Gastrocnemius medialis (tissue), 4 donors: ENCODE measurements around the gene OSBP2. TPM values are rescaled to one million over a fixed set of nuclear protein-coding genes. Genes with fewer than 3 reads are reported as not detected.
A peak's percentile ranks its signal among the peaks of the same experiment; 100 is the strongest.

Experiments
- ATAC-seq, 2 donors: fragments of 150-250 bp; one replicate each; pipeline ENCODE4 v1.9.1; 2016
- DNase-seq, 2 donors: peaks; one replicate each; pipeline ENCODE4 v3.0.0-alpha.2; 2019
- H3K27ac ChIP-seq, 4 donors: fragments of 200-600 bp; sonication (generic); 1 replicate in 1 of 4; 2 replicates in 3 of 4; pipeline ENCODE4 v1.5.1; 2016 to 2018; ENCODE audit warnings: mild to moderate bottlenecking in 2 of 4, moderate library complexity in 1 of 4
- H3K27me3 ChIP-seq, 3 donors: fragments of 200-600 bp; sonication (generic) in 2 of 3; 1 replicate in 1 of 3; 2 replicates in 2 of 3; pipeline versions ENCODE4 v1.5.1 to v1.6.0; 2016 to 2019; ENCODE audit warnings: mild to moderate bottlenecking in 1 of 3, moderate library complexity in 1 of 3
- H3K36me3 ChIP-seq, 2 donors: fragments of 200-600 bp; sonication (generic) in 1 of 2; one replicate each; pipeline ENCODE4 v1.5.1; 2017 to 2018
- H3K4me1 ChIP-seq, 2 donors: fragments of 200-600 bp; sonication (generic) in 1 of 2; one replicate each; pipeline ENCODE4 v1.5.1; 2016 to 2017; ENCODE audit warnings: mild to moderate bottlenecking in 2 of 2
- H3K4me3 ChIP-seq, 4 donors: fragments of 200-600 bp; sonication (generic) in 3 of 4; 1 replicate in 1 of 4; 2 replicates in 3 of 4; pipeline ENCODE4 v1.5.1; 2016 to 2019; ENCODE audit warnings: mild to moderate bottlenecking in 2 of 4
- H3K9me3 ChIP-seq, 3 donors: fragments of 200-600 bp; sonication (generic) in 2 of 3; 1 replicate in 1 of 3; 2 replicates in 2 of 3; pipeline ENCODE4 v1.5.1; 2016 to 2019
- POLR2A ChIP-seq, 2 donors: fragments of 450-650 bp; IDR thresholded peaks; one replicate each; pipeline ENCODE4 v1.6.1; 2017; ENCODE audit warnings: antibody characterized with exemption in 2 of 2, mild to moderate bottlenecking in 2 of 2, moderate library complexity in 2 of 2
- in situ Hi-C, 4 donors: fragments of 200-750 bp; cut with MboI; loops; one replicate each; pipeline versions ENCODE4 v1.15.0 to v1.8.0; 2017; ENCODE audit warnings: low sequenced_read_pairs in 4 of 4
- intact Hi-C: fragments of 100-400 bp; cut with DNase I; formaldehyde crosslinking; loops from one replicate; pipeline ENCODE4 v1.15.1; 2023; ENCODE audit warnings: low total_unique reads
- total RNA-seq, 4 donors: library from RNA; depleted of rRNA; stranded (reverse); fragments of >200 nt; gene quantifications; one replicate each; pipeline versions ENCODE4 v1.1.0 to v1.2.3, GENCODE V29; 2016
- TF ChIP-seq, protein P1 (sequence below), 5 experiments: fragments of 450-650 bp in 3 of 5; fragments of 200-600 bp in 2 of 5; sonication (generic) in 2 of 5; IDR thresholded peaks in 4 of 5; conservative IDR thresholded peaks in 1 of 5; 1 replicate in 4 of 5; 2 replicates in 1 of 5; pipeline ENCODE4 v1.5.1; 2016 to 2019; ENCODE audit warnings: antibody characterized with exemption in 5 of 5, mild to moderate bottlenecking in 3 of 5, moderate library complexity in 3 of 5

OSBP2 gene
- total RNA-seq, 4 donors from 2014 or later, result 2.8 to 4.3 (median 3.0) TPM

DNA sequence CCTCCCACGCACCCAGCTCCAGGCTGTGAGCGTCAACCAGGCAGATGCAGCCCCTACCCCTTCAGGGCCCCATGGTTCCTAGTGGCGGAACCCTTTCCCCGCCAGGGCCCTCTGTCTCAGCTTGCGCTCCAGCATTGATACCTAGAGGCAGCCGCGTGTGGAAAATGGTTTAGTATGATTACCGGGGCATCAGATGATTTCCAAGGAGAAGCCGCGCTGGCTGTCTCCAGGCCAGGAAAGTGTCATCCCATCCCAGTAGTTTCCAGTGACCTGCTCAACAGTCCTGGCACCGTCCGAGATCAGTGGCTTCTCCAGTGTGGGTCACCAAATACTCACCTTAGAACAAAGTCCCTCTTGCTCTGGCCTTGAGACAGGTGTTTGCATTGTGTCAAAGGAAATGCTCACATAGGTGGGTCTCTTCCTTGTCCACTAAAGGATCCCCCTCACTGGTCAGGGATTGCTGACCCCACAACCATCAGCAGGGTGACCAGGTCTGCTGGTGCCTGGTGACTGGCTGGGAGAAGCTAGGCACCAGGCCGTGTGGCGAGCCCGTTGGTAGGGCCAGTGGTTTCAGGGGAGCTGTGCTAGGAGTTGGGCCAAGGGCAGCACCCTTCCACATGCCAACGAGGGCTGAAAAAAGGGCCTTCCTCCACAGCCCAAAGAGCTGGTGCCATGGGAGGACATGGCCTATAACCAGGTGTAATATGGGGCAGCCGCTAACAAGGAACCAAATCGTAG is 164.5 kb downstream of the OSBP2 start:
- ATAC-seq, result peak in 1 of 2 donors; percentile 36
- H3K27me3 ChIP-seq, result no peaks in the 10 kb centered on the region
- in situ Hi-C loops, result no loop called here

DNA sequence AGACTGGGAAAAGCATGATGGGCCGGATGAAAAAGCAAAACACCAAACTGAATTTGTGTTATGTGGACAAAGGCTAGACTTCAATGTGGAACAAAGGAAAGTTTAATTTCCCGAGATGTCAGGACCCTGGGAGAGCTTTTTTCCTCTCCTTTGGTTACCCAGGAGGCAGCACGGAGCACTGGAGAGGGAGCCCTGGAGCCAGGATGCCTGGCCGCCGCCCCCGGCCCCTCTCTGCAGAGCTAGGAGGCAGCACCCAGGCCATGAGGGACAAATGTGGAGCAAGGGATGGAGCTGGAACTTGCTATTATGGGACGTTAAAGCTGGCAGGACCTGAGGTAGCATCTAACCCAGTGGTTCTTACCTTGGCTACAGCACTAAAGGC is 165.0 kb downstream of the OSBP2 start:
- Histone ChIP-seq H3K27me3 (no peaks in the 10 kb centered on the region), H3K9me3 (no peaks in the 10 kb centered on the region), H3K27ac (no peak overlapping the region), H3K4me3 (no peak overlapping the region), H3K36me3 (no peaks in the 10 kb centered on the region), H3K4me1 (peaks cover 12 to 16% of the 10 kb centered on the region in 2 donors)
- in situ Hi-C loops, result no loop called here
- DNase-seq, result no peak
- intact Hi-C loops, result no loop called here
- no peak for ATAC-seq
- TF ChIP-seq, protein P1, sequence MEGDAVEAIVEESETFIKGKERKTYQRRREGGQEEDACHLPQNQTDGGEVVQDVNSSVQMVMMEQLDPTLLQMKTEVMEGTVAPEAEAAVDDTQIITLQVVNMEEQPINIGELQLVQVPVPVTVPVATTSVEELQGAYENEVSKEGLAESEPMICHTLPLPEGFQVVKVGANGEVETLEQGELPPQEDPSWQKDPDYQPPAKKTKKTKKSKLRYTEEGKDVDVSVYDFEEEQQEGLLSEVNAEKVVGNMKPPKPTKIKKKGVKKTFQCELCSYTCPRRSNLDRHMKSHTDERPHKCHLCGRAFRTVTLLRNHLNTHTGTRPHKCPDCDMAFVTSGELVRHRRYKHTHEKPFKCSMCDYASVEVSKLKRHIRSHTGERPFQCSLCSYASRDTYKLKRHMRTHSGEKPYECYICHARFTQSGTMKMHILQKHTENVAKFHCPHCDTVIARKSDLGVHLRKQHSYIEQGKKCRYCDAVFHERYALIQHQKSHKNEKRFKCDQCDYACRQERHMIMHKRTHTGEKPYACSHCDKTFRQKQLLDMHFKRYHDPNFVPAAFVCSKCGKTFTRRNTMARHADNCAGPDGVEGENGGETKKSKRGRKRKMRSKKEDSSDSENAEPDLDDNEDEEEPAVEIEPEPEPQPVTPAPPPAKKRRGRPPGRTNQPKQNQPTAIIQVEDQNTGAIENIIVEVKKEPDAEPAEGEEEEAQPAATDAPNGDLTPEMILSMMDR (IDR thresholded peaks at IDR 0.05 in 4 of 5, conservative IDR thresholded peaks at IDR 0.05 in 1 of 5), result no peak
- TF ChIP-seq POLR2A (IDR thresholded peaks at IDR 0.05), result no peak

More for the DNA sequence above, 164.5 kb downstream of the OSBP2 start:
- Histone ChIP-seq H3K27ac (no peak overlapping the region), H3K4me1 (peaks cover 12 to 16% of the 10 kb centered on the region in 2 donors), H3K4me3 (no peak overlapping the region), H3K9me3 (no peaks in the 10 kb centered on the region), H3K36me3 (no peaks in the 10 kb centered on the region)
- no peak for DNase-seq
- TF ChIP-seq, protein P1 (IDR thresholded peaks at IDR 0.05 in 4 of 5, conservative IDR thresholded peaks at IDR 0.05 in 1 of 5), result no peak
- no peak for TF ChIP-seq POLR2A (IDR thresholded peaks at IDR 0.05)
- intact Hi-C loops, result no loop called here

DNA sequence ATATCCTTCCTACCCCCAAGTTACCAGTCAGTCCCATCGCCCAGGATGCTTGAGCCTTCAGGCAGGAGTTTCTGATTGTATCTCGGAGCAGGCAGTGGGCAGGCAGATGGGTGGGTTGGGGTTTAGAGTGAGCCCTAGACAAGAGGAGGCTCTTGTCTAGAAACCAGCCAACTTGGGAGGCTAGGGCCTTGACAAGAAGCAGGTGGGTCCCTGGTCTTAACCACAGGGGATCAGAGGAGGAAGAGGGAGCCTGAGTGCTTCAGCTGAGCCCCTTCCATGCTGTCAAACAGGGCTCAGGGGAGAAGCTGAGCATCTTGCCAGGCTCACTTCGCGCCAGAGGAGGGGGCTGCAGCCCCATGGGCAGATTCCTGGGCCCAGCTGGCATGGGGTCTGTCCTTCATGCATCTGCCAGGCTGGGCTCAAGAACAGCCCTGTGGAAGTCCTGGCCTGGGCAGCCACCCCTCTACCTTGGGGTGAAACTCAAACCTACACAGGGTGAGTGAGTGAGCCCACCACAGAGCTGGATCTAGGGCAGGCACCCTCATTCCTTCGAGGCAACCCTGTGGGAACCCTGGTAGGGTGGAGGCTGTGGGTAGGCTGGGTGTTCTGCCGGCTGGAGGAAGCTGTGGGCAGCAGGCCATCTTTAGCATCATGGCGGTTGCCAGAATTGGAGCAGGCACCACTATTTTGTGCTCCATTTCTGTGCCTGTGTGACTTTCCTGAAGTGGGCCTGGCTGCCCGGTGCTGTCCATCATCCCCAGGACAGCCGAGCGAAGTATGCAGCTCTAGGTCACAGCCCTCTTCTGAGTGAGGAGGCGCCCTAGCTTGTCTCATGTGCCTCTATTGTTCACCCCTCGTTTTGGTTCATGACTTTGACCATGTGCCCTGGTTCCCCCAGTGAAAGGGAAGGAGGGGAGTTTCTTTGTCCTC is 165.8 kb downstream of the OSBP2 start:
- in situ Hi-C loops (no loop called here), intact Hi-C loops (no loop called here)
- DNase-seq (no peak), ATAC-seq (no peak)
- Histone ChIP-seq H3K27me3 (no peaks in the 10 kb centered on the region), H3K4me3 (no peak overlapping the region), H3K4me1 (peaks cover 6 to 12% of the 10 kb centered on the region in 2 donors), H3K36me3 (no peaks in the 10 kb centered on the region), H3K27ac (no peak overlapping the region), H3K9me3 (no peaks in the 10 kb centered on the region)
- TF ChIP-seq POLR2A (IDR thresholded peaks at IDR 0.05), result no peak
- TF ChIP-seq, protein P1 (IDR thresholded peaks at IDR 0.05 in 4 of 5, conservative IDR thresholded peaks at IDR 0.05 in 1 of 5), result no peak

DNA sequence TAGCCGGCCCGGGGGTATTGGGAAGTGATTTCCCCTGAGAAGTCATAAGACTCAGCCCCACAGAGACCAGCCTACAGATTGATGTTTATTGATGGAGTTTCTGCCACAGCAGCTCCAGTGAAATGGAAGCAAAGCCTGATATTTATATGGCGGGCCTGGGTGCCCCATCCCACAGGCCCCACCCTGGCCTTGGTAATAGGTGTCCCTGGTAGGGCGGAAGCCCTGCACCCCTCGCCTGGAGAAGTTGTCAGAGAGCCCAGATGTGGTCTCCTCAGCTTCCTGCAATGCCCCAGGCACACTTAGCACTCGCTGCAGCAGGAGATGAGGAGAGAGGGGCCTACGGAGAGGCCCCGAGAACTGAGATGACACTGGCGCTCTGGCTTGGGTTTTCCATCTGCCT is 166.5 kb downstream of the OSBP2 start:
- H3K27ac ChIP-seq, result no peak overlapping the region
- no peak for ATAC-seq
- no peak overlapping the region for H3K4me3 ChIP-seq

More for the DNA sequence above, 166.5 kb downstream of the OSBP2 start:
- Histone ChIP-seq H3K36me3 (no peaks in the 10 kb centered on the region), H3K27me3 (no peaks in the 10 kb centered on the region), H3K4me1 (peaks cover 0 to 5% of the 10 kb centered on the region in 2 donors), H3K9me3 (no peaks in the 10 kb centered on the region)
- no peak for TF ChIP-seq POLR2A (IDR thresholded peaks at IDR 0.05)
- TF ChIP-seq, protein P1 (IDR thresholded peaks at IDR 0.05 in 4 of 5, conservative IDR thresholded peaks at IDR 0.05 in 1 of 5), result no peak
- in situ Hi-C loops, result no loop called here
- intact Hi-C loops, result no loop called here
- DNase-seq, result no peak
